Naive thymus-derived CD8-positive, alpha-beta T cell (primary cell): ENCODE measurements around the gene EIF4B. TPM values are rescaled to one million over a fixed set of nuclear protein-coding genes. Genes with fewer than 3 reads are reported as not detected.
"Not testable (repeated sequence)": the region's sequence is repeated elsewhere in the genome, so short reads cannot be mapped to it uniquely, and the experiment has no call there.

Experiments used
- ATAC-seq, 2 donors: fragments of 150-1000 bp; cut with Tn5 transposase in 1 of 2; sonication (Bioruptor Pico), chemical (Tn5 transposase) in 1 of 2; 1 replicate in 1 of 2; 2 replicates in 1 of 2; pipeline ENCODE4 v1.10.0; 2021; ENCODE audit warnings: mild to moderate bottlenecking in 2 of 2, moderate library complexity in 2 of 2
- POLR2A ChIA-PET: fragments of 350-600 bp; sonication (Branson Sonifier 250); formaldehyde crosslinking; loops from one replicate; lab custom pipeline; 2021; ENCODE audit warnings: antibody characterized with exemption; lab: Charles Lee
- DNase-seq, 10 donors: peaks; one replicate each; pipeline versions ENCODE4 v3.0.0 to v3.0.0-alpha.2; 2020 to 2022
- H3K27ac Mint-ChIP-seq, 10 donors: one replicate each; pipeline ENCODE4 v1.8.0; 2020 to 2022; ENCODE audit warnings: mild to moderate bottlenecking in 10 of 10, mixed read lengths in 10 of 10, moderate library complexity in 4 of 10, inconsistent platforms in 1 of 10
- H3K27me3 Mint-ChIP-seq, 5 donors: one replicate each; pipeline ENCODE4 v1.8.0; 2021 to 2022; ENCODE audit warnings: mixed read lengths in 5 of 5
- H3K36me3 Mint-ChIP-seq, 3 donors: one replicate each; pipeline ENCODE4 v1.8.0; 2020 to 2022; ENCODE audit warnings: mixed read lengths in 3 of 3, mild to moderate bottlenecking in 2 of 3, inconsistent platforms in 1 of 3
- H3K4me1 Mint-ChIP-seq, 4 donors: one replicate each; pipeline ENCODE4 v1.8.0; 2021 to 2022; ENCODE audit warnings: mixed read lengths in 4 of 4
- H3K4me3 Mint-ChIP-seq, 10 donors: one replicate each; pipeline ENCODE4 v1.8.0; 2020 to 2022; ENCODE audit warnings: mild to moderate bottlenecking in 10 of 10, mixed read lengths in 10 of 10, moderate library complexity in 6 of 10, inconsistent platforms in 1 of 10
- H3K9me3 Mint-ChIP-seq, 9 donors: one replicate each; pipeline ENCODE4 v1.8.0; 2020 to 2022; ENCODE audit warnings: mixed read lengths in 9 of 9, mild to moderate bottlenecking in 3 of 9, inconsistent platforms in 1 of 9, moderate library complexity in 1 of 9
- polyA plus RNA-seq, 3 donors: library from polyadenylated mRNA; unstranded; fragments of 300-500 nt; fragmentation: Illumina TruSeq; gene quantifications; one replicate each; pipeline ENCODE4 v1.2.3, GENCODE V29; 2021
- total RNA-seq, 8 experiments: library from RNA in 2 of 8; stranded (reverse) in 2 of 8; gene quantifications; one replicate each; pipeline ENCODE4 v1.2.3 and lab custom pipeline; 2021 to 2026

EIF4B gene
- total and polyA plus RNA-seq, 5 experiments from 2014 or later = 116 to 804 (median 146) TPM

DNA sequence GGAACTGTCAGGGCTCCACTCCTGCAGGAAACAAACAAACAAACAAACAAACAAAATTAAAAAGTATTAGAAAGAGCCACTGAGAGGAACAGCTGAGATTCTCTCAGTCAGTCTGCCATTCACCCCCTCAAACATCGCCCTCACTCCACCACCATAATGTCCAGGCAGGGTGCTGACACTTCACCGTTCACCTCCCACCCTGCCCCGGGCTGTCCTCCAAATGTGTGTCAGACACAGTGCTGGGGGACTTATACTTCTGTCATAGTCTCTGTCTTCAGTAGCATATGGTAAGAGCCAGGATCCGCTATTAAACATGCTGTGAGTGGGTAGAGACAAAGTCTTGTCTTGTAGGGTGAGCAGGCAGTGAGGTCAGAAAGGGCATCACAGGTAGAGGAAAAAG is 29.1 kb upstream of the EIF4B start:
- Mint-ChIP-seq H3K36me3 (no peaks in the 10 kb centered on the region), H3K4me3 (no peak overlapping the region), H3K27me3 (peaks cover 19 to 54% (median 27%) of the 10 kb centered on the region in 5 donors), H3K4me1 (peaks cover 0 to 3% (median 1%) of the 10 kb centered on the region in 4 donors), H3K9me3 (no peaks in the 10 kb centered on the region), H3K27ac (peak overlapping the region in 1 of 10 donors; percentile 38)
- no peak for ATAC-seq
- no peak for DNase-seq
- POLR2A ChIA-PET = no interaction called here

- POLR2A ChIA-PET = interaction anchor here (0.5 to 2.1 kb wide), 4 partner anchors 50 to 95 kb away, joined by 3 to 8 read pairs (median 4); no protein-coding TSS in a partner anchor
- Mint-ChIP-seq H3K9me3 (no peaks in the 10 kb centered on the region), H3K27me3 (peaks cover 21 to 54% (median 29%) of the 10 kb centered on the region in 5 donors), H3K27ac (peak overlapping the region in 2 of 10 donors; percentile 30 to 43), H3K36me3 (no peaks in the 10 kb centered on the region), H3K4me1 (peaks cover 0 to 3% (median 1%) of the 10 kb centered on the region in 4 donors), H3K4me3 (no peak overlapping the region)
- DNase-seq (no peak), ATAC-seq (no peak)
These were observed 26.1 kb upstream of the EIF4B start for GRCh38 chr12:52980096-52980649.

- DNase-seq = peak; percentile 62 to 93 (median 80)
- peaks cover 0 to 3% (median 1%) of the 10 kb centered on the region in 4 donors for H3K4me1 Mint-ChIP-seq
- POLR2A ChIA-PET = interaction anchor here (0.5 to 2.1 kb wide), 3 partner anchors 50 to 96 kb away, joined by 3 to 8 read pairs (median 5); no protein-coding TSS in a partner anchor
- no peak overlapping the region for H3K27ac Mint-ChIP-seq
- H3K27me3 Mint-ChIP-seq = peaks cover 21 to 51% (median 29%) of the 10 kb centered on the region in 5 donors
- ATAC-seq = peak; percentile 94 to 99
- H3K36me3 Mint-ChIP-seq = no peaks in the 10 kb centered on the region
- H3K9me3 Mint-ChIP-seq = no peaks in the 10 kb centered on the region
- no peak overlapping the region for H3K4me3 Mint-ChIP-seq
These were observed 25.4 kb upstream of the EIF4B start for GRCh38 chr12:52980650-52981423.

DNA sequence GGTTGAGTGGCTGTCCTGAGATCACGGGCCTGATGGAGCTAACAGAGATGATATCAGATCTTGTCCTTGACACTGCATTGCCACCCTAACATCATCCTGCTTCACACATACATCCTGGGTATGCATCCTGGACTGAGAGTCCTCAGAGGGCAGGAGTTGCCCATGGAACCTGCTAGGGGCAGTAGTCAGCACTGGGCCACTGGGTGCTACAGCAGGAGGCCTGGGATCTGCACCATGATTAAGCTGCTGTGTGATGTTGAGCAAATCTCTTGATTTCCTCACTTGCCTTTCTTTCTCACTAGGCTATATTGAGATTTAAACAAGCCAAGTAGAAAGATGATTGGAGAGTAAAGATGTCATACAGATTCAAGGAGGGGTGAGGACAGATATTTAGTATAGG is 22.1 kb upstream of the EIF4B start:
- no peak overlapping the region for H3K27ac Mint-ChIP-seq
- H3K4me1 Mint-ChIP-seq = peaks cover 0 to 3% (median 1%) of the 10 kb centered on the region in 4 donors
- no peaks in the 10 kb centered on the region for H3K36me3 Mint-ChIP-seq
- peaks cover 10 to 25% (median 16%) of the 10 kb centered on the region in 5 donors for H3K27me3 Mint-ChIP-seq
- POLR2A ChIA-PET = no interaction called here
- no peak overlapping the region for H3K4me3 Mint-ChIP-seq
- no peak for ATAC-seq
- no peaks in the 10 kb centered on the region for H3K9me3 Mint-ChIP-seq
- DNase-seq = no peak

- no peak overlapping the region for H3K4me3 Mint-ChIP-seq
- H3K36me3 Mint-ChIP-seq = no peaks in the 10 kb centered on the region
- no peaks in the 10 kb centered on the region for H3K9me3 Mint-ChIP-seq
- POLR2A ChIA-PET = no interaction called here
- no peaks in the 10 kb centered on the region for H3K4me1 Mint-ChIP-seq
- peaks cover 0 to 5% (median 1%) of the 10 kb centered on the region in 5 donors for H3K27me3 Mint-ChIP-seq
- H3K27ac Mint-ChIP-seq = no peak overlapping the region
- DNase-seq = no peak
- no peak for ATAC-seq
These were observed 17.4 kb upstream of the EIF4B start for GRCh38 chr12:52988898-52989297.

GRCh38 chr12:52990206-52990605 is 16.1 kb upstream of the EIF4B start:
- no peaks in the 10 kb centered on the region for H3K27me3 Mint-ChIP-seq
- ATAC-seq = no peak
- H3K4me3 Mint-ChIP-seq = no peak overlapping the region
- H3K4me1 Mint-ChIP-seq = no peaks in the 10 kb centered on the region
- H3K36me3 Mint-ChIP-seq = no peaks in the 10 kb centered on the region
- H3K9me3 Mint-ChIP-seq = no peaks in the 10 kb centered on the region
- DNase-seq = no peak
- POLR2A ChIA-PET = no interaction called here
- H3K27ac Mint-ChIP-seq = no peak overlapping the region

- ATAC-seq, H3K36me3 Mint-ChIP-seq, DNase-seq, H3K27me3 Mint-ChIP-seq, POLR2A ChIA-PET, H3K4me1 Mint-ChIP-seq, H3K4me3 Mint-ChIP-seq, H3K9me3 Mint-ChIP-seq: not testable (repeated sequence)
- peak overlapping the region in 1 of 10 donors; percentile 24 for H3K27ac Mint-ChIP-seq
These were observed 14.0 kb upstream of the EIF4B start for GRCh38 chr12:52992240-52992639.

DNA sequence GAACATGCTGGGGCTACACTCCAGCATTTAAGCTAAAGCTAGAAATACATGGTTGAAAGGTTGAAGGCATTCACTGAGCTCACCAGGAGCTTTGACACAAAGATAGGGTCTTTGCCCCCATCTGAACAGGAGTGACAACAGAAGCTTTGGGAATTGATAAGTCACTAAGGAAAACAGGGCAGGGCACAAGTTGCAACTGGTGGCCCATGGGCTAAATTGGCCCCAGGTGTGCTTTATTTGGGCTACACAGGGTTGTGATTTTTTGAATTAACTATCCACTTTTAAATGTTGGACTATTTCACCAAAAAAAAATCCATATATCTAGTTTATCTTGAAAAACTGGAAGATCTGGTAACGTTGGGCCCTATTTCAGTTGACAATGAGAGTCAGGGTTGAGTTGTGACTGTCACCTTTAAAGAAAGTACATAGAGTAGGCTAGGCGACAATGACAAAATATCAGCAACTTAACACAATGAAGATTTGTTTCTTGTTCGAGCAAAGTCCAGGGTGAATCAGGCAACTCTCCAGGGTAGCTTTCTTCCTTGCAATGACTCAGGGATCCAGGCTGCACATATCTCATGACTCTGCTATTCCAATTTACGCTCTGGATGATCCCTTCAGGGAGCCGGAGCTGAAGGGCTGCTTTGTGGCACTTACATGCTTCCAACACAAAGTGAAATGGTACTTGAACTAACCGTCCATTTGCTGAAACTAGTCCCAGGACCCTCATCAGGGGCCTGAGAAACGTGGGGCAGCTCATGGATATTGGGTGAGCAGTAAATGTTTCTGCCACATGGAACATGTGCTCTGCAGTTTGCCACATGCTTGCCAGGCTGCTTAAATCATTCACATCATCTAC is 13.3 kb upstream of the EIF4B start:
- H3K27me3 Mint-ChIP-seq = peaks cover 0 to 2% (median 0%) of the 10 kb centered on the region in 5 donors
- no peaks in the 10 kb centered on the region for H3K9me3 Mint-ChIP-seq
- DNase-seq (no peak), ATAC-seq (no peak)
- POLR2A ChIA-PET = interaction anchor here (0.5 kb wide), 1 partner anchor 103 kb away, joined by 4 read pairs; no protein-coding TSS in a partner anchor
- no peak overlapping the region for H3K4me3 Mint-ChIP-seq
- no peak overlapping the region for H3K27ac Mint-ChIP-seq
- H3K36me3 Mint-ChIP-seq = no peaks in the 10 kb centered on the region
- no peaks in the 10 kb centered on the region for H3K4me1 Mint-ChIP-seq

GRCh38 chr12:52993558-52993869 is 12.7 kb upstream of the EIF4B start:
- POLR2A ChIA-PET = no interaction called here
- Mint-ChIP-seq H3K4me3 (no peak overlapping the region), H3K27ac (no peak overlapping the region), H3K4me1 (no peaks in the 10 kb centered on the region), H3K9me3 (no peaks in the 10 kb centered on the region), H3K36me3 (no peaks in the 10 kb centered on the region), H3K27me3 (peaks cover 0 to 3% (median 0%) of the 10 kb centered on the region in 5 donors)
- ATAC-seq (no peak), DNase-seq (no peak)

- Mint-ChIP-seq H3K4me1 (peaks cover 15 to 36% (median 33%) of the 10 kb centered on the region in 4 donors), H3K27me3 (peaks cover 0 to 10% (median 0%) of the 10 kb centered on the region in 5 donors), H3K27ac (peak overlapping the region in 5 of 10 donors; percentile 47 to 85 (median 48)), H3K4me3 (no peak overlapping the region), H3K36me3 (peaks cover 0 to 7% (median 4%) of the 10 kb centered on the region in 3 donors), H3K9me3 (peaks cover 0 to 2% (median 0%) of the 10 kb centered on the region in 9 donors)
- no peak for DNase-seq
- no peak for ATAC-seq
- POLR2A ChIA-PET = no interaction called here
These were observed 2.1 kb upstream of the EIF4B start for GRCh38 chr12:53004178-53004577.

DNA sequence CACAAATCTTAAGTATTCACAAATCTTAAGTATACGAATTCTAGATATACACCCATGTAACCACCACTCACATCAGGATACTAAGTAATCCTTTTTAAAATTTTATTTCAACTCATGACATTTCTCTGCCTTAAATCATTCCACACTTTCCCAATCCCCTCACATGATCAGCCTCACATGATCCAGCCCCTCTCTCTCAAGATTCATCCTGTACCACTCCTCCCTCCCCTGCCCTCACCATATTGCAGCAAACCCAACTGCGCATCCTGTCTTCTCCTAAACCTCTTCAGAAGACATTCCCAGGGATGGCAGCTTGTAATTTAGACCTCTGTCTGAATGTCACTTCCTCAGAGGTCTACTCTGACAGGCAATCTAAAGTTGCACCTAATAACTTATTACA is 1.7 kb upstream of the EIF4B start:
- Mint-ChIP-seq H3K4me1 (peaks cover 15 to 40% (median 36%) of the 10 kb centered on the region in 4 donors), H3K36me3 (peaks cover 0 to 7% (median 4%) of the 10 kb centered on the region in 3 donors), H3K27me3 (peaks cover 0 to 10% (median 0%) of the 10 kb centered on the region in 5 donors), H3K9me3 (peaks cover 0 to 2% (median 0%) of the 10 kb centered on the region in 9 donors), H3K27ac (peak overlapping the region in 6 of 10 donors; percentile 47 to 85 (median 56)), H3K4me3 (peak overlapping the region in 3 of 10 donors; percentile 33 to 73 (median 58))
- POLR2A ChIA-PET = no interaction called here
- no peak for DNase-seq
- no peak for ATAC-seq
